Astrocyte of the hippocampus (primary cell): ENCODE measurements around the gene MEIOSIN.
A peak's percentile ranks its signal among the peaks of the same experiment; 100 is the strongest.

ENCODE experiments used
- DNase-seq: peaks from one replicate; pipeline ENCODE4 v3.0.0; 2011; ENCODE audit warnings: low read depth, low spot score

Gene MEIOSIN

DNA sequence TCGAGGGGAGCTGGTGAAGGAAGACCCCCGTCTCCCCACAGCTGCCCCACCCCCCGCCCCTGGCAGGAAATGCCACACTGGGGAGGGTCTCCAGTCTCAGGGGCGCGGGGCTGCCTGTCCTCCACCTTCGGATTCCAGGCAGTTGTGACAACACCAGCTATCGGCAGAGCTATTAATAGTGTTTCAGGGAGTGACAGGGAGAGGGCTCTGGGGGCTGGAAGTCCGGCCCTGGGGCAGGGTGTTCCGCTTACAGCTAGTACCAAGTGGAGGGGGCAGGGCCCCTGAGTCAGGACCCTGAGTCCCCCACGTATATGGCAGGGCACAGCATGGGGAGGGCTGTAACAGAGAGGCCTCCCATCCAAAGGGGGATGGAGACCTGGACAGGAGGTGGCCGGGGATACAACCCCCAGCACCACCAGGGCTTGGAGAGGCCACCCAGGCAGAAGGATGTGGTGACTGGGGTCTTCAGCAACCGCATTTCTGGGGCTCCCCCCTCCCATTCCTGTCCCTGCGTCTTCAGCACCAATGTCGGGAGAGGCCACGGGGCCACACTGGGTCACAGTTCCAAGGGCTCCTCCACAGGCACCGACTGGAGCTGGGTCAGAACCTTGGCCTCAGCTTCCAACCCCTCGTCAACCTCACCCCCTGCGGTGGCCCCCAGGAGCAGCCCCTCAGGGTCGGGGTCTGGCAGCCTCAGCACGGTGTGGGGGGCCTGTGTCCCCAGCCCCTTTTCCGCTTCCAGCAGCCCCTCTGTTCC is 31.9 kb downstream of the MEIOSIN start:
- no peak for DNase-seq

- DNase-seq: no peak
These were observed 32.6 kb downstream of the MEIOSIN start for GRCh38 chr19:45765702-45766295.

DNA sequence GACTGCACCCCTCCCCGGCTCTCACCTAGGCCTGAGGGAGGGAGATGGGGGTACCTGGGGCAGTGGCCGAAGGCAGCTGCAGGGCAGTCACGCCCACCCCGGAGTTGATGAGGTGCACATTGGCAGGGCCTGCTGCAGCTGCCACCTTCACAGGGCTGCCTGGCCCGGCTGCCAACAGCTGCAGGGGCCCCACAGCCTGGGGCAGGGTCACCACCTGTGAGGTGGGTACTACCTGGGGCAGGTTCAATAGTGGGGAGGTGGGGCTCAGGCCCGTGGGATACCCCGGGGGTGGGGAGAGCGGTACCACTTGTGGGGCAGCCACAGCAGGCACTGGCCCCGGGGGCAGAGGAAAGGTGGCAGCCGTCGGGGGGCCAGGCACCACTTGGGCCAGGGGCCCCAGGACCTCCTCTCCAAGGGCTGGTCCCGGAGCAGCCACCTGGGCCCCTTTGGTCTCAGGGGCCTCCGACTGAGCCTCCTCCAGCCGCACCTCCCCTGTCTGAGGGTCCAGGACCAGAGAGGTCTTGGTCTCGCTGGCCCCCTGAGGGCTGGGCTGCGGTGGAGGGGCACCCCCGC is 33.1 kb downstream of the MEIOSIN start:
- DNase-seq: no peak

DNA sequence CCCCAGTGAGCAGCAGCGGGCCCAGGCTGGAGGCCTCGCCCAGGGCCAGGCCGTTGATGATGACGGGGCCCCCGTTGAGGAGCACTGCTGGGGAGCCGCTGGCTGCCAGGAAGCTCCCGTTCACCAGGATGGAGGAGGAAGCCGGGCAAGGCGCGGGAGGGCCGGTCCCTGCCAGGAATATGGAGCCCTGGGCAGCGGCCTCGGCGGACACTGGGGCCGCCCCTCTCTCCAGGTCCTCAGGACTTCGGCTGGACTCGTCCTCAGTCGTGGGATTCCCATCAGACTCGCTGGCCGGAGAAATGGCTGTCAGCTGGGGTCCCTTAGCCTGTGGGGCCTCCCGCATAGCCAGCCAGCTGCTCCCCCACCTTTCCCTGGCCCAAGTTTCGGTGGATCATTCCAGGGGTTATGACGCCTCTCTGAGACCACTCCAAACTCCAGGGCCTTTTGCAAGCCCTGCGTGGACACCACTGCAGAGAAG is 33.7 kb downstream of the MEIOSIN start:
- DNase-seq: no peak

DNA sequence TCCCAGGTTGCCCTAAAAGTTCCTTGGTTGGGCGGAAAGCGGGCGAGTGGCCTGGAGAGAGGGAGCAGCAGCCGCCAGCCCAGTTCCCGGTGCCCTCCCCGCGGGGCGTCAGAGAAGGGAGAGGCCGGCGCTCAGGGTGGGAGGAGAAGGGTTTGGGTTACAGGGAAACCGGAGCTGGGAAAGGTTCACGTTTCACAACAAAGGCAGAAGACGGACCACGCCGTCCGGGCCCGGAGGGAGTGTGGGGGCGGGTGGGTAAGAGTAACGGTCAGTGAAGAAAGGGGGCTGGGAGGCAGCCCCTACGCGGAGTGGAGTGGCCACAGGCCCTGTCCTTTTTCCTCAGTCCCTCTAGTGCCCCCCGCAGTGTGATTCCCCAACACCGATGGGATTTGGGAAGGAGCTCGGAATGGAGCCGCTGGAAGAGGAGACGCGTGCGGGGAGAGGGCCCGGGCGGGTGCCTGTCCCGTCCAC is 34.2 kb downstream of the MEIOSIN start:
- peak; percentile 89 for DNase-seq

- DNase-seq: peak; percentile 85
These were observed 34.8 kb downstream of the MEIOSIN start for GRCh38 chr19:45767881-45768654.

- DNase-seq: peak; percentile 72
These were observed 35.4 kb downstream of the MEIOSIN start for GRCh38 chr19:45768655-45768983.

GRCh38 chr19:45768984-45769782 is 35.9 kb downstream of the MEIOSIN start, which contains the start of gene SIX5:
Gene SIX5 (minus strand): TSS chr19:45769252. CDS start chr19:45768844, 408 bp downstream.
- peak; percentile 99 for DNase-seq

- no peak for DNase-seq
These were observed 36.6 kb downstream of the MEIOSIN start for GRCh38 chr19:45769821-45770191.

DNA sequence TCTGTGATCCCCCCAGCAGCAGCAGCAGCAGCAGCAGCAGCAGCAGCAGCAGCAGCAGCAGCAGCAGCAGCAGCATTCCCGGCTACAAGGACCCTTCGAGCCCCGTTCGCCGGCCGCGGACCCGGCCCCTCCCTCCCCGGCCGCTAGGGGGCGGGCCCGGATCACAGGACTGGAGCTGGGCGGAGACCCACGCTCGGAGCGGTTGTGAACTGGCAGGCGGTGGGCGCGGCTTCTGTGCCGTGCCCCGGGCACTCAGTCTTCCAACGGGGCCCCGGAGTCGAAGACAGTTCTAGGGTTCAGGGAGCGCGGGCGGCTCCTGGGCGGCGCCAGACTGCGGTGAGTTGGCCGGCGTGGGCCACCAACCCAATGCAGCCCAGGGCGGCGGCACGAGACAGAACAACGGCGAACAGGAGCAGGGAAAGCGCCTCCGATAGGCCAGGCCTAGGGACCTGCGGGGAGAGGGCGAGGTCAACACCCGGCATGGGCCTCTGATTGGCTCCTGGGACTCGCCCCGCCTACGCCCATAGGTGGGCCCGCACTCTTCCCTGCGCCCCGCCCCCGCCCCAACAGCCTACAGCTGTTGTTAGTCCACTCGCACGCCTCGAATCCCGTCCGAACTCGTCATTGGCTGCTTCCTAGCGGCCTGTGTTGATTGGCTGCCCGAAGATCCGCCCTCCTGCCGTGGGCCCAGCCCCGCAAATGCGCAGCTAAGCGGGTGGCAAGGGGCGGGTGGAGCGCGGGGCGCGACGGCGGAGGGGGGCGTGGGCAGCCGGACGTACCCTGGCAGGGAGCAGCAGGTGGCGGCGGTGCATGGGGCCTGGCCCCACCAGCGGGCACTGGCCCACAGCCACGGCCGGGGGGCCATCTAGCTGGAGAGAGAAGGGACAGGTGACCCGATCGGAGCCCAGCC is 37.2 kb downstream of the MEIOSIN start:
- DNase-seq: peak; percentile 99

GRCh38 chr19:45771311-45771933 is 38.2 kb downstream of the MEIOSIN start:
- no peak for DNase-seq

GRCh38 chr19:45772130-45772840 is 39.0 kb downstream of the MEIOSIN start:
- no peak for DNase-seq

DNA sequence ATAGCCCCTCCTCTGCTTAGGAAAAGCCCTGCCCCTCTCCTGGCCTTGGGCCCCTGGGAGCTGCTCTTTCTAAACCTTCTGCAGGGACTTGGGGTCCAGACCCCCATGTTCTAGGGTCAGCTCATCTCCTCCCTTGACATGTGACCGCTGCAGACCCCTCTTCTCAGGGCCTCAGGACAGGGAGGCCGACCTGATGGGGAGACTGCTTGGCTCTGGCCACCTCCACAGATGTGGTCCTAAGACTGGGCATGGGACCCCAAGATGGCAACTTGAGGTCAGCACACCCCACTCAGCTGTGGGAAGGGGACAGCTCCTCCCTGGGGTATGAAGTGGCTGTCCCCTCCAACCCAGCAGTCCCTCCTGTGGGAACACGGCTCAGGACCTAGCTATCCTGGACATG is 39.7 kb downstream of the MEIOSIN start:
- no peak for DNase-seq

DNA sequence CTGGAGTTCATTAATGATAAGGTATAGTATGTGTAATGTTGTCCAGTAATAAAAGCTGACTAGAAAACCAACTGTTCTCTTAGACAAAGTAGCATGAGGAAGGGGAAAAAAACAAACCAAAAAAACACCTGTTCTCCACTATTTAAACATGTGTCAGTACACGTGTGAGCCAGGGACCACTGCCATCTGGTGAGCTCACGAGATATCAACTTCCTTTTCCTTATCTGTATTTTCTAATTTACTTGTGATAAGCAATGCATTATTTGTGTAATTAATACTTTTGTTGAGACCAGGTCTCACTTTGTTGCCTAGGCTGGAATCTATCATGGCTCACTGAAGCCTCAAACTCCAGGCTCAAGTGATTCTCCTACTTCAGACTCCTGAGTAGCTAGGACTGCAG is 40.1 kb downstream of the MEIOSIN start:
- no peak for DNase-seq

GRCh38 chr19:45774765-45775164 is 41.5 kb downstream of the MEIOSIN start:
- DNase-seq: no peak

DNA sequence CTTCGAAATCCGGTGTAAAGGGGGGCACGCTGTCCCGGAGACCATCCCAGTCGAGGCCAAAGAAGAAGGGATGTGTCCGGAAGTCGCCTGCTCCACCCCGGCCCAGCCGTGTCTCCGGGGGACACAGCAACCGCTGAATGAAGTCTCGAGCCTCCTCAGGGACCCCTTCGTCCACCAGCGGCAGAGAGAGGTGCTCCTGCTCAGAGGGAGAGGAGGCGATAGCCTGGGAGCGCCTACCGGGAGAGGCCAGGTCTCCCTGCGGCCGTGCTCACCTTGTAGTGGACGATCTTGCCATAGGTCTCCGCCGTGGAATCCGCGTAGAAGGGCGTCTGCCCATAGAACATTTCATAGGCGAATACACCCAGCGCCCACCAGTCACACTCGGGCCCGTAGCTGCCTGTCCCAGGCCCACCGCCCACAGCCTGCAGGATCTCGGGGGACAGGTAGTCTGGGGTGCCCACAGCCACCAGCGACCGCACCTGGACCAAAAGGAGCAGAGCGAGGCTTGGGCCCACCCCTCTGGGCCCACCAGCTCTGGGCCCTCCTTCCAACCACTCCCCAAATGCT is 44.2 kb downstream of the MEIOSIN start:
- no peak for DNase-seq

DNA sequence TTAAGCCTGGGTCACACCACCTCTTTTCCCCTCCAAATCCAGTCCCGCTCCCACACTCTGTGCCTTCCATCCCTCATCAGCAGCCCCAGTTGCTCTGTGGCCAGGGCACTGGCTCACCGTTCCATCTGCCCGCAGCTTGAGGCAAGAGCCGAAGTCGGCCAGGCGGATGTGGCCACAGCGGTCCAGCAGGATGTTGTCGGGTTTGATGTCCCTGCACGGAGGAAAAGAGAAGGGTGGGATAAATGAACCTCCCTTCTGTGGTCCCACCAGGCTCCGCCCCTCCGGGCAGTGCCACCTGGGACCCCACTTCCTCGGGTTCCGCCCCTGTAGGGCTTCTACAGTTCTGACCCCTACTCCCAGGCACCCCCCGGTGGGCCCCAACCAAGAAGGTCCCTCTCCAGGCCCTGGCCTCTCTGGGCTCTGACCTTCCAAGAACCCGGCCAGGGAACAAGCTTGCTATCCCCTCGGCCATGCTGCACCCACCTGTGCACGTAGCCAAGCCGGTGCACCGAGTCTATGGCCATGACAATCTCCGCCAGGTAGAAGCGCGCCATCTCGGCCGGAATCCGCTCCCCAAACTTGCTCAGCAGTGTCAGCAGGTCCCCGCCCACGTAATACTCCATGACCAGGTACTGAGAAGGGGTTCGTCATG is 44.9 kb downstream of the MEIOSIN start:
- no peak for DNase-seq
